Upper lobe of right lung (tissue), 1 donor: ENCODE data around the gene ZNF521. TPM values are rescaled to one million over a fixed set of nuclear protein-coding genes. Genes with fewer than 3 reads are reported as not detected.
A peak's percentile ranks its signal among the peaks of the same experiment; 100 is the strongest.

Experiments used
- ATAC-seq: fragments of 200-7000 bp; cut with Tn5 transposase; one replicate; pipeline ENCODE4 v1.9.1; 2020; ENCODE audit warnings: mild to moderate bottlenecking, moderate library complexity
- DNase-seq: peaks from one replicate; pipeline ENCODE4 v3.0.0-alpha.2; 2020
- H3K27ac ChIP-seq: fragments of 200-600 bp; one replicate; pipeline ENCODE4 v1.8.0; 2022
- H3K27me3 ChIP-seq: fragments of 200-600 bp; one replicate; pipeline ENCODE4 v1.8.0; 2022; ENCODE audit warnings: mild to moderate bottlenecking
- H3K36me3 ChIP-seq: fragments of 200-600 bp; one replicate; pipeline ENCODE4 v1.8.0; 2022
- H3K4me1 ChIP-seq: fragments of 200-600 bp; one replicate; pipeline ENCODE4 v1.8.0; 2022
- H3K4me3 ChIP-seq: fragments of 200-600 bp; one replicate; pipeline ENCODE4 v1.8.0; 2022; ENCODE audit warnings: mild to moderate bottlenecking
- H3K9me3 ChIP-seq: fragments of 200-600 bp; one replicate; pipeline ENCODE4 v1.8.0; 2022
- CTCF ChIP-seq: fragments of 200-600 bp; IDR thresholded peaks from one replicate; pipeline ENCODE4 v1.8.0; 2022; ENCODE audit warnings: antibody characterized with exemption
- intact Hi-C: fragments of 100-400 bp; cut with DNase I; formaldehyde crosslinking; loops from one replicate; pipeline ENCODE4 v1.11.0; 2022
- total RNA-seq: library from RNA; stranded (reverse); fragmentation: NEBNext Ultra II Directional; extraction: Animal tissue kit (Norgen Biotek cat#: 25700); gene quantifications from one replicate; pipeline ENCODE4 v1.2.1, GENCODE V29; 2021
- donor health status: DM: no; HTN: yes; CAD: no; lungs with severe emphysema.

The ZNF521 gene
- total RNA-seq, 1 donor from 2014 or later: 25.0 TPM

DNA sequence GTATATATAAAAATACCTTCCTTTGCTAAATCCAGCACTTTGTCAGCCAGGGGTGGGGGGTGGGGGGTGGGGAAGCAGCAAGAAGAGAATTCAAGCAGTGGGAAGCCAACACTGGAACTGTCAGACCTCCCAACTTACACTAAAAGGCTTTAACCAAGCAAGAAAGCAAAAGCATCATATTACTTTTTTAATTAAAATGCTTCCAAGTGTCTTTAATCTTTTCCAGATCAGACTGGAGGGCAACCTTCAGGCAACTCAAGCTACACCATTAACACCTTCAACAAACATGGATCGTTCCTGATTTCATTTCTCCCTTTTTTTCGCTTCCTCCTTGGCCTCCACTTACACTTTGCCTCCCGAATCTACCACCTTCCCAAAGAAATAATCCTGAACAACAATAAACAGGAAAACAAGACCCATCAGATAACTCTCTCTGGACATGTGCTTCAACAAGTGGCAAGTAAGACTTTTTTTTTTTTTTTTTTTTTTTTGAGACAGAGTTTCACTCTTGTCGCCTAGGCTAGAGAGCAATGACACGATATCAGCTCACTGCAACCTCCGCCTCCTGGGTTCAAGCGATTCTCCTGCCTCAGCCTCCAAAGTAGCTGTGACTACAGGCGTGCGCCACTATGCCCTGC, 35.5 kb downstream of the ZNF521 start:
- no peak for DNase-seq
- intact Hi-C loops: no loop called here
- no peak for TF ChIP-seq CTCF
- Histone ChIP-seq H3K9me3 (no peaks in the 10 kb centered on the region), H3K4me3 (no peak overlapping the region), H3K4me1 (no peaks in the 10 kb centered on the region), H3K27me3 (no peaks in the 10 kb centered on the region), H3K27ac (no peak overlapping the region), H3K36me3 (no peaks in the 10 kb centered on the region)
- no peak for ATAC-seq

GRCh38 chr18:25314838-25315190, 37.2 kb downstream of the ZNF521 start:
- no peaks in the 10 kb centered on the region for H3K36me3 ChIP-seq
- no peaks in the 10 kb centered on the region for H3K4me1 ChIP-seq
- no peaks in the 10 kb centered on the region for H3K27me3 ChIP-seq
- H3K4me3 ChIP-seq: no peak overlapping the region
- DNase-seq (no peak), ATAC-seq (no peak)
- no peak for TF ChIP-seq CTCF
- H3K27ac ChIP-seq: no peak overlapping the region
- intact Hi-C loops: no loop called here
- no peaks in the 10 kb centered on the region for H3K9me3 ChIP-seq

DNA sequence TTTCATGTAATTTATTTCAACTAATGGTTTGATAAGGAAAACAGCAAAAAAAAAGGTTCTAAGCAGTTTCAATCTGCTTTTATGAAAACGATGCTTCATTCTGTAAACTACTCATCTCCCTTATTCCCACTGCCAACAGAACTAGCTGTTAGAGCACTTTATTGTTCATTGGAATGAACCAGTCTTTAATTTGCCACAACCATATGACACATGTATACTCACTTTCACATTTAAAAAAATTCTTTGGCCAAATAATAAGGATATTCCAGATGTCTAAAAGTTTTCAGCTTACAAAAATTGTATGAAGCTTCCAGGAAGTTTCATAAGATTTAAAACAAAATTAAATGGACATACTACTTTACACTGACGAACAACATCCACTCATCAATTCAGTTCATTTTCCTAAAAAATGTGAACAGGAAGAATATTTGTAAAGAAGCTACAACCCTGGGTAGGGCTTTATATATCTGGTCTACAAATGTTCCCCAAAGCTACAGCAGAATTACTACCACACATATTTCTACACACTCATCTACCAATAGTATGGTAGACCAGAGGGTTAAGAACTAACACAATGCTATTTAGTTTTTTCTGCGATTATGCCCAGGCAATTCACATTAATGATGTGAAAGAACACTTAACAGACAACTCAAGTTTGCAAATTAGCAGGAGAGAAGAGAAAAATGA, 37.7 kb downstream of the ZNF521 start:
- Histone ChIP-seq H3K9me3 (no peaks in the 10 kb centered on the region), H3K27ac (no peak overlapping the region), H3K27me3 (no peaks in the 10 kb centered on the region), H3K36me3 (no peaks in the 10 kb centered on the region), H3K4me1 (no peaks in the 10 kb centered on the region), H3K4me3 (no peak overlapping the region)
- intact Hi-C loops: no loop called here
- no peak for TF ChIP-seq CTCF
- ATAC-seq (no peak), DNase-seq (no peak)

DNA sequence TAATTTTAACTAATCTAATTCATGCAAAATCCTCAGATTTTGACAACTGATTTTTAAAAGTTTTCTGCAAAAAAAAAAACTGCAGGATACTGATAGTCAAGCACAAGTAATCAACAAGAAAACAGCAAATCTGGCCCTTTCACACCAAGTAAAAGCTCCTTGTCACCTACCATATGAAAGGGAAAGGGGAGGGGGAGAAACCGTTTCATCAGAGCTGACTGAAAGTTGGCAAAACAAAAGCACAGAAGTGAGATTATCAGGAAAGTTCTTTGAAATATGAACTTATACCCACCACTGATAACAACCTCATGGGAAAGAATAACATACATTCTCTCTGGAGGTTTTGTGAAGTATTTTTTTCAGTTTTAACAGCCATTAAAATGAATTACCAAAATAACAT, 38.7 kb downstream of the ZNF521 start:
- Histone ChIP-seq H3K36me3 (no peaks in the 10 kb centered on the region), H3K9me3 (no peaks in the 10 kb centered on the region), H3K27me3 (no peaks in the 10 kb centered on the region), H3K27ac (no peak overlapping the region), H3K4me1 (no peaks in the 10 kb centered on the region), H3K4me3 (no peak overlapping the region)
- ATAC-seq (no peak), DNase-seq (no peak)
- intact Hi-C loops: no loop called here
- TF ChIP-seq CTCF: no peak

DNA sequence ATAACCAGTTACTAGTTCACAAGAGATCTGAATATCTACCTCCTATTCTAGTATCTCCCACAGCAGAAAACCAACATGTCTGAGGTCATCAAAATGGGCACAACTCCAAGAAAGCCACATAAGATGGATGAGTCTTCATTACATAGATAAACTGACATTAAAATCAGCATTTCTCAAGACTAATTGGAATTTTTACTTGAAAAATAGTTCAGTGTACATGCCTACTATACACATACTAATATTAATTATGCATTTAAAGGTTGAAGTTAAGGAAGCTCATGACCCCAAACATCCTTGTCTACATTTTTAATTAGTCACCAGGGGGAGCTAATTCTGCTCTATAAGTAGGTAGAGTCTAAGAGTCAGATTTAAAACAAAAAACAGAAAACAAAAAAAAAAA, 41.9 kb downstream of the ZNF521 start:
- intact Hi-C loops: no loop called here
- TF ChIP-seq CTCF: peak; percentile 19

More for the DNA sequence above, 41.9 kb downstream of the ZNF521 start:
- no peaks in the 10 kb centered on the region for H3K4me1 ChIP-seq
- H3K4me3 ChIP-seq: no peak overlapping the region
- no peaks in the 10 kb centered on the region for H3K27me3 ChIP-seq
- H3K9me3 ChIP-seq: no peaks in the 10 kb centered on the region
- H3K27ac ChIP-seq: no peak overlapping the region
- no peak for DNase-seq
- no peak for ATAC-seq
- H3K36me3 ChIP-seq: no peaks in the 10 kb centered on the region
